Naive thymus-derived CD4-positive, alpha-beta T cell (primary cell): ENCODE results near the gene ARRDC2. TPM values are rescaled to one million over a fixed set of nuclear protein-coding genes. Genes with fewer than 3 reads are reported as not detected.

ENCODE experiments used
- ATAC-seq: fragments of 150-1000 bp; cut with Tn5 transposase; 2 replicates; pipeline ENCODE4 v1.10.0; 2021; ENCODE audit warnings: mild to moderate bottlenecking, moderate library complexity
- CTCF ChIA-PET: fragments of 350-600 bp; sonication (Branson Sonifier 250); formaldehyde crosslinking; loops from one replicate; lab custom pipeline; 2021; ENCODE audit warnings: antibody characterized with exemption; lab: Charles Lee
- POLR2A ChIA-PET: fragments of 350-600 bp; sonication (Branson Sonifier 250); formaldehyde crosslinking; loops from one replicate; lab custom pipeline; 2021; ENCODE audit warnings: antibody characterized with exemption, inconsistent platforms; lab: Charles Lee
- DNase-seq, 9 donors: peaks; one replicate each; pipeline versions ENCODE4 v3.0.0 to v3.0.0-alpha.2; 2020 to 2022; ENCODE audit warnings: mixed read lengths in 1 of 9
- H3K27ac ChIP-seq: one replicate; pipeline ENCODE4 v1.7.0; 2013; ENCODE audit warnings: mild to moderate bottlenecking, low read depth, low read length, moderate library complexity
- H3K27me3 ChIP-seq, 2 donors: one replicate each; pipeline ENCODE4 v1.7.0; 2013; ENCODE audit warnings: low read length in 2 of 2, mild to moderate bottlenecking in 2 of 2, moderate library complexity in 2 of 2; ENCODE audit not compliant: control insufficient read depth in 2 of 2, insufficient read depth in 2 of 2
- H3K36me3 ChIP-seq, 3 experiments: 1 replicate in 2 of 3; 2 replicates in 1 of 3; pipeline ENCODE4 v1.7.0; 2013; ENCODE audit warnings: low read length in 3 of 3, mild to moderate bottlenecking in 3 of 3, moderate library complexity in 1 of 3; ENCODE audit not compliant: insufficient read depth in 3 of 3, control insufficient read depth in 2 of 3
- H3K4me1 ChIP-seq, 2 donors: one replicate each; pipeline ENCODE4 v1.7.0; 2013; ENCODE audit warnings: low read length in 2 of 2, mild to moderate bottlenecking in 2 of 2, moderate library complexity in 1 of 2; ENCODE audit not compliant: control insufficient read depth in 2 of 2, insufficient read depth in 2 of 2
- H3K4me3 ChIP-seq: 2 replicates; pipeline ENCODE4 v1.7.0; 2013; ENCODE audit warnings: mild to moderate bottlenecking, low read length
- H3K9me3 ChIP-seq, 3 experiments: 1 replicate in 2 of 3; 2 replicates in 1 of 3; pipeline ENCODE4 v1.7.0; 2013; ENCODE audit warnings: low read length in 3 of 3; ENCODE audit not compliant: control insufficient read depth in 2 of 3
- H3K27ac Mint-ChIP-seq, 9 donors: one replicate each; pipeline ENCODE4 v1.8.0; 2020 to 2022; ENCODE audit warnings: mixed read lengths in 9 of 9, mild to moderate bottlenecking in 8 of 9, moderate library complexity in 5 of 9, inconsistent platforms in 2 of 9
- H3K27me3 Mint-ChIP-seq, 5 donors: one replicate each; pipeline ENCODE4 v1.8.0; 2021 to 2022; ENCODE audit warnings: mixed read lengths in 5 of 5, mild to moderate bottlenecking in 1 of 5
- H3K36me3 Mint-ChIP-seq, 5 donors: one replicate each; pipeline ENCODE4 v1.8.0; 2020 to 2022; ENCODE audit warnings: mixed read lengths in 5 of 5, mild to moderate bottlenecking in 3 of 5, inconsistent platforms in 1 of 5
- H3K4me1 Mint-ChIP-seq, 7 donors: one replicate each; pipeline ENCODE4 v1.8.0; 2020 to 2022; ENCODE audit warnings: mixed read lengths in 7 of 7, mild to moderate bottlenecking in 3 of 7, inconsistent platforms in 1 of 7
- H3K4me3 Mint-ChIP-seq, 10 donors: one replicate each; pipeline ENCODE4 v1.8.0; 2020 to 2022; ENCODE audit warnings: mild to moderate bottlenecking in 10 of 10, mixed read lengths in 10 of 10, moderate library complexity in 6 of 10, inconsistent platforms in 2 of 10
- H3K9me3 Mint-ChIP-seq, 11 donors: one replicate each; pipeline ENCODE4 v1.8.0; 2020 to 2022; ENCODE audit warnings: mixed read lengths in 11 of 11, mild to moderate bottlenecking in 4 of 11, inconsistent platforms in 1 of 11, moderate library complexity in 1 of 11
- intact Hi-C, 2 donors: fragments of 100-400 bp; cut with micrococcal nuclease; formaldehyde crosslinking; loops; one replicate each; pipeline ENCODE4 v1.15.1; 2023
- polyA plus RNA-seq, 2 donors: library from polyadenylated mRNA; unstranded; fragments of 300-500 nt; fragmentation: Illumina TruSeq; gene quantifications; one replicate each; pipeline ENCODE4 v1.2.3, GENCODE V29; 2021
- total RNA-seq, 6 experiments: library from RNA in 5 of 6; stranded (reverse) in 5 of 6; gene quantifications; 1 replicate in 5 of 6; 2 replicates in 1 of 6; pipeline ENCODE4 v1.2.3 and lab custom pipeline; 2021 to 2026

Gene ARRDC2
- total and polyA plus RNA-seq, 7 experiments from 2014 or later = 31.8 to 237 (median 146) TPM

DNA sequence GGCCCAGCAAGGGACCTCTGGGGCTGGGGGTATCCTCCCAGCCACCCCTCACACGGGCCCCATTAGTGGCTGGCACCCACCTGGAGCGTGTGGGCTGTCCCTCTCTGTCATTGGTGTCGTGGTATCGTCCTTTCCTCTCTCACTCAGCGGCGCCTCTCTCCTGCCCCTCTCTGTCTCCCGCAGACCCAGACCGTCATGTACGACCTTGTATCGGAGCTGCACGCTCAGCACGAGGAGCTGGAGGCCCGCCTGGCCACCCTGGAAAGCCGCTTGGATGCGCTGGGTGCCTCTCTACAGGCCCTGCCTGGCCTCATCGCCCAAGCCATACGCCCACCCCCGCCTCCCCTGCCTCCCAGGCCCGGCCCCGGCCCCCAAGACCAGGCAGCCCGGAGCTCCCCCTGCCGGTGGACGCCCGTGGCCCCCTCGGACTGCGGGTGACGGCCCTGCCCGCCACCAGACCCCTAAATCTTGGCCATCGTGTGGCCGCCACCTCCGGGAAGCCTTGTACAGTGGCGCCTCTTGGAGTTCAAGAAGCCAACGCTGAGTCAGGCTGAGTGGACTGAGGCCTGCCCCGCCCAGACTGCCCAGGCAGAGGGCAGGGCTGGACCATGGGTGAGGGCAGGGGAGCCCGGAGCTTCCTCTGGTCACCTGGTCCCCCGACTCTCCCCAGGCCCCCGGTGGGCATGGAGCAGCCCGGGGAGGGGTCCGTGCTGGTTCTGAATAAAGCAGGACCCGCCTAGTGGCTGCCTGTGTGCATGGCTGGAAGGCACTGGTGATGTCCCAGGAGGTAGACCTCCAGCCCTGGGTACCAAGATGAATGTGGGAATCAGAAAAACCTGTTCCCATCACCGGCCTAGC lies 9.8 kb upstream of the ARRDC2 start:
- no peak for ATAC-seq
- Mint-ChIP-seq H3K27ac (peak overlapping the region in 6 of 9 donors; percentile 72 to 100 (median 94)), H3K4me1 (peaks cover 10 to 34% (median 18%) of the 10 kb centered on the region in 7 donors)

DNA sequence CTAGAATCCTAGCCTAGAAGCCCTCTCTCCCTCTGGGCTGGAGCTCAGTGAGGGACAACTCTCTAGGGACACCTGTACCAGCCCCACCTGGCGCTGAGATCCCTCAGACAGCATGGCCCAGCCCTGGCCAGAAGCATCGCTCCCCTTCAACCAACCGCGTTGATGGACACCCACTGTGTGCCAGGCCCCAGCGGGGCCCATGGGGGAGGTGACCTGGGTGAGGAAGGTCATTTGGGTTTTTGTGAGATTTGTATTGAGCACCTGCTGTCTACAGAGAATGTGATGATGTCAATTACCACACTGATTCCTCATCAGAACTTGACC lies 9.2 kb upstream of the ARRDC2 start:
- DNase-seq (no peak), ATAC-seq (no peak)
- Histone ChIP-seq H3K4me1 (peaks cover 19 to 24% of the 10 kb centered on the region in 2 donors), H3K27ac (peak overlapping the region; percentile 25), H3K9me3 (no peaks in the 10 kb centered on the region), H3K36me3 (no peaks in the 10 kb centered on the region), H3K4me3 (no peak overlapping the region), H3K27me3 (no peaks in the 10 kb centered on the region)
- Mint-ChIP-seq H3K4me3 (peak overlapping the region in 8 of 10 donors; percentile 12 to 78 (median 46)), H3K4me1 (peaks cover 10 to 35% (median 18%) of the 10 kb centered on the region in 7 donors), H3K27ac (peak overlapping the region; percentile 69 to 100 (median 94)), H3K36me3 (peaks cover 0 to 4% (median 0%) of the 10 kb centered on the region in 5 donors), H3K9me3 (peaks cover 0 to 3% (median 0%) of the 10 kb centered on the region in 11 donors), H3K27me3 (peaks cover 0 to 14% (median 0%) of the 10 kb centered on the region in 5 donors)
- POLR2A ChIA-PET = interaction anchor here (0.6 to 1.6 kb wide), 2 partner anchors 68 to 139 kb away, joined by 3 to 4 read pairs; partner anchors contain the start of gene RPL18A
- intact Hi-C loops = loop anchor here in 1 of 2 donors (5.0 kb wide), 1 partner anchor 126 kb away; the partner anchor contains the start of gene SLC5A5
- CTCF ChIA-PET = interaction anchor here (0.6 to 13.8 kb wide), 4 partner anchors 53 to 139 kb away, joined by 3 to 224 read pairs (median 13); partner anchors contain the start of genes CCDC124 and RPL18A

More for the DNA sequence above, 9.8 kb upstream of the ARRDC2 start:
- DNase-seq = no peak
- Histone ChIP-seq H3K4me3 (no peak overlapping the region), H3K9me3 (no peaks in the 10 kb centered on the region), H3K27ac (peak overlapping the region; percentile 25), H3K4me1 (peaks cover 19 to 24% of the 10 kb centered on the region in 2 donors), H3K36me3 (no peaks in the 10 kb centered on the region), H3K27me3 (no peaks in the 10 kb centered on the region)
- peaks cover 0 to 3% (median 0%) of the 10 kb centered on the region in 11 donors for H3K9me3 Mint-ChIP-seq
- H3K27me3 Mint-ChIP-seq = peaks cover 0 to 14% (median 0%) of the 10 kb centered on the region in 5 donors
- POLR2A ChIA-PET = interaction anchor here (0.6 to 1.6 kb wide), 3 partner anchors 62 to 139 kb away, joined by 3 to 4 read pairs (median 3); partner anchors contain the start of gene RPL18A
- no peak overlapping the region for H3K4me3 Mint-ChIP-seq
- intact Hi-C loops = loop anchor here (1.0 to 5.0 kb wide), 6 partner anchors 51 to 253 kb away; partner anchors contain the start of genes RPL18A (in 1 of the 2) and SLC5A5 (in 1 of the 2)
- peaks cover 0 to 4% (median 0%) of the 10 kb centered on the region in 5 donors for H3K36me3 Mint-ChIP-seq
- CTCF ChIA-PET = interaction anchor here (0.6 to 13.8 kb wide), 7 partner anchors 52 to 591 kb away, joined by 3 to 224 read pairs (median 3); partner anchors contain the start of genes CCDC124 and RPL18A

DNA sequence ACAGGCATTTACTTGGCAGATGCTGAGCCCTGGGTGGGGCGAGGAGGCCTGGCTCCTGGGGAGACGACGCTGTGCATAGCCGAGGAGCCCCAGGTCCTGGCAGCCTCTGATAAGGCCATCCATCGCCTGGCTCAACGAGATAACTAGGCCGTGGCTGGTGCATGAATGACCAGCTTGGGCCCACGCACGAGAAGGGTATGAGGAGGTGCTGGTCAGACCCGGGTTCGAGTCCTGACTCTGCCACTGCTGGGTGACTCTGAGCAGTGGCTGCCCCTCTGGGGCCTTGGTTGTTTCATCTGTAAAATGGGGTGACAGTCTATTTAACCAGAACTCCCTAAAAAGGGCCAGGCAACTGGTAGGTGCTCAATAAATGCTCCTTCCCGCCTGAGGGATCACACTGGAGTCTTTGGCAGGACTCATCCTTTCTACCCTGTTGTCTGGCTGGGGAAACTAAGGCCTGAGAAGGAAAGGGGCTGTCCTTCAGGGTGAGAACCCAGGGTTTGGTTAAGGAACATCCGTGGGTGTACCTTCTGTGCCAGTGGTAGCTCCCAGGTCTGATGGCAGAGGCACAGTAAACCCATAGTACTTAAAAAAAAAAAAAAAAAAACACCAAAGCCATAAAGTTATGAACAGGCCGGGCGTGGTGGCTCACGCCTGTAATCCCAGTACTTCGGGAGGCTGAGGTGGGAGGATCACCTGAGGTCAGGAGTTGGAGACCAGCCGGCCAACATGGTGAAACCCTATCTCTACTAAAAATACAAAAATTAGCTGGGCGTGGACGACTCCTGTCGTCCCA lies 8.1 kb upstream of the ARRDC2 start:
- Histone ChIP-seq H3K27me3 (no peaks in the 10 kb centered on the region), H3K4me1 (peaks cover 19 to 24% of the 10 kb centered on the region in 2 donors), H3K36me3 (no peaks in the 10 kb centered on the region), H3K9me3 (no peaks in the 10 kb centered on the region), H3K27ac (peak overlapping the region; percentile 97), H3K4me3 (peak overlapping the region; percentile 25)
- H3K27ac Mint-ChIP-seq = peak overlapping the region; percentile 94 to 100 (median 99)
- H3K27me3 Mint-ChIP-seq = peaks cover 0 to 11% (median 0%) of the 10 kb centered on the region in 5 donors
- CTCF ChIA-PET = interaction anchor here (0.7 to 13.8 kb wide), 4 partner anchors 62 to 511 kb away, joined by 3 to 224 read pairs (median 4); partner anchors contain the start of gene CCDC124
- H3K4me1 Mint-ChIP-seq = peaks cover 10 to 35% (median 18%) of the 10 kb centered on the region in 7 donors
- intact Hi-C loops = loop anchor here (2.0 to 5.0 kb wide), 3 partner anchors 128 to 173 kb away; partner anchors contain the start of genes SLC5A5 (in 2 of the 2) and IFI30 (in 1 of the 2)
- peaks cover 0 to 3% (median 0%) of the 10 kb centered on the region in 11 donors for H3K9me3 Mint-ChIP-seq
- POLR2A ChIA-PET = interaction anchor here (0.6 to 4.6 kb wide), 15 partner anchors 10 to 204 kb away, joined by 3 to 35 read pairs (median 9); partner anchors contain the start of genes CCDC124, IL12RB1, JAK3 and RAB3A
- H3K4me3 Mint-ChIP-seq = peak overlapping the region; percentile 81 to 98 (median 87)
- DNase-seq = no peak
- peaks cover 0 to 4% (median 0%) of the 10 kb centered on the region in 5 donors for H3K36me3 Mint-ChIP-seq
- no peak for ATAC-seq

DNA sequence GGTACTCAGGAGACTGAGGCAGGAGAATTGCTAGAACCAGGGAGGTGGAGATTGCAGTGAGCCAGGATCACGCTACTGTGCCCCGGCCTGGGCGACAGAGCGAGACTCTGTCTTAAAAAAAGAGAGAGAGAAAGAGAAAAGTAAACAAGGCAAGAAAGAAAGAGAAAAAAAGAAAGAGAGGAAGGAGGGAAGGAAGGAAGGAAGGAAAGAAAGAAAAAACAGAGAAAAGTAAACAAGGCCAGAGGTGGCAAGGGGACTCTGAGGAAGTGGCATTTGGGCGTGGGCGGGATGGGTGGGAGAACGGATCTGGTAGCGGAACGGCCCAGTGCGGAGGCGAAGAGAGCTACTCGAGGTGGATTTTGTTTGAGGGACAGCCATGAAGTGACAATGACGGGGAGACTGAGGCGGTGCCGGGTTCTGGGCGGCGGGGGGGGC lies 7.5 kb upstream of the ARRDC2 start:
- Histone ChIP-seq H3K27me3 (no peaks in the 10 kb centered on the region), H3K4me1 (peaks cover 19 to 24% of the 10 kb centered on the region in 2 donors), H3K36me3 (no peaks in the 10 kb centered on the region), H3K27ac (peak overlapping the region; percentile 97), H3K9me3 (no peaks in the 10 kb centered on the region), H3K4me3 (peak overlapping the region; percentile 25)
- intact Hi-C loops = loop anchor here (2.0 to 5.0 kb wide), 3 partner anchors 128 to 172 kb away; partner anchors contain the start of genes IFI30 (in 1 of the 2) and SLC5A5 (in 1 of the 2)
- no peak for ATAC-seq
- Mint-ChIP-seq H3K4me3 (peak overlapping the region; percentile 81 to 98 (median 87)), H3K27ac (peak overlapping the region; percentile 94 to 100 (median 99)), H3K36me3 (peaks cover 0 to 5% (median 0%) of the 10 kb centered on the region in 5 donors), H3K9me3 (peaks cover 0 to 3% (median 0%) of the 10 kb centered on the region in 11 donors), H3K4me1 (peaks cover 10 to 35% (median 18%) of the 10 kb centered on the region in 7 donors), H3K27me3 (peaks cover 0 to 7% (median 0%) of the 10 kb centered on the region in 5 donors)
- peak in 1 of 9 donors; percentile 50 for DNase-seq
- ChIA-PET POLR2A (interaction anchor here (0.6 to 4.6 kb wide), 21 partner anchors 10 to 299 kb away, joined by 3 to 35 read pairs (median 5); partner anchors contain the start of genes CCDC124, IL12RB1, JAK3 and JUND), CTCF (interaction anchor here (1.5 to 13.8 kb wide), 3 partner anchors 62 to 151 kb away, joined by 3 to 224 read pairs (median 4); partner anchors contain the start of gene CCDC124)

DNA sequence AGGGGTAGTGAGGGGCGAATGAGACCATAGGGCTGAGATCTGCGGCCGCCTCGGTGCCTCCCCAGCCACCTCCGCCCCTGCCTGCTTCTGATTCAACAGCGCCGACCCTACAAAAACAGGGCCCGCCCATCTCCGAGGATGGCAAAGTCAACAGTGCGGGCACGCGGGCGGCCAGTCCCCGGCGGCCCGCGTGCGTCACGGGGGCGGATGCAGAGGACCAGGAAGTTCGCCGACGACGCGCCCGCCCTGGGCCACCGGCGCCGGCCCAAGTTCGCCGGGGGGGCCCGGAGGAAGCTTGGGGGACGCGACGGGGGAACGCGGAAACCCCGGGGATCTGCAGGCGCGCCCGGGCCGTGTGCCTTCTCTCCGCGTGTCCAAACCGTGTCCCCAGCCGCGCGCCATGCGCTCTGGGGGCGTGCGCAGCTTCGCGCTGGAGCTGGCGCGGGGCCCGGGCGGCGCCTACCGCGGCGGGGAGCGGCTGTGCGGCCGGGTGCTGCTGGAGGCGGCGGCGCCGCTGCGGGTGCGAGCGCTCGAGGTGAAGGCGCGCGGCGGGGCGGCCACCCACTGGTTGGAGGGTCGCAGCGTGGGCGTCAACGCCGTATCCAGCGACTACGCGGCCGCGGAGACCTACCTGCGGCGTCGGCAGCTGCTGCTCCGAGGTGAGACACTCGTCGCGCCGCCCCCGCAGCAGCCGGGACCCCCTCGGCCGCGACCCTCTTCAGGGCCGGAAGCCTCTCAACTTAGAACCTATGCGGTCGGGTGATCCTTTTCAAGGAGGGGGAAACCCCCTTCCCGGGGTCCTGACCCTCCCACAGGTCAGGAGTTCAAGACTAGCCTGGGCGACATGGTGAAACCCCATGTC lies 6.8 kb upstream of the ARRDC2 start:
- ChIA-PET POLR2A (interaction anchor here (0.6 to 4.6 kb wide), 27 partner anchors 9 to 298 kb away, joined by 3 to 35 read pairs (median 5); partner anchors contain the start of genes CCDC124, IL12RB1, JAK3 and JUND), CTCF (interaction anchor here (0.8 to 13.8 kb wide), 7 partner anchors 56 to 150 kb away, joined by 3 to 224 read pairs (median 4); partner anchors contain the start of genes CCDC124 and RPL18A)
- H3K27ac Mint-ChIP-seq = peak overlapping the region; percentile 94 to 100 (median 99)
- Histone ChIP-seq H3K4me1 (peaks cover 19 to 24% of the 10 kb centered on the region in 2 donors), H3K36me3 (no peaks in the 10 kb centered on the region), H3K9me3 (no peaks in the 10 kb centered on the region), H3K27me3 (no peaks in the 10 kb centered on the region), H3K4me3 (peak overlapping the region; percentile 78), H3K27ac (peak overlapping the region; percentile 97)
- H3K36me3 Mint-ChIP-seq = peaks cover 0 to 5% (median 0%) of the 10 kb centered on the region in 5 donors
- H3K4me3 Mint-ChIP-seq = peak overlapping the region; percentile 85 to 98 (median 93)
- intact Hi-C loops = loop anchor here (1.0 to 5.0 kb wide), 6 partner anchors 54 to 172 kb away; partner anchors contain the start of genes IFI30 (in 1 of the 2), RPL18A (in 1 of the 2) and SLC5A5 (in 1 of the 2)
- peak; percentile 90 for ATAC-seq
- peaks cover 0 to 2% (median 0%) of the 10 kb centered on the region in 5 donors for H3K27me3 Mint-ChIP-seq
- peaks cover 10 to 35% (median 18%) of the 10 kb centered on the region in 7 donors for H3K4me1 Mint-ChIP-seq
- peaks cover 0 to 3% (median 0%) of the 10 kb centered on the region in 11 donors for H3K9me3 Mint-ChIP-seq
- peak; percentile 89 to 96 (median 95) for DNase-seq
